H9 (cell line): ENCODE data around the gene CXCR4. TPM values are rescaled to one million over a fixed set of nuclear protein-coding genes. Genes with fewer than 3 reads are reported as not detected.

Experiments
- DNase-seq: peaks from one replicate; pipeline ENCODE4 v3.0.0-alpha.2; 2017
- H2AFZ ChIP-seq: one replicate; pipeline ENCODE4 v1.6.1; 2013; ENCODE audit warnings: mild to moderate bottlenecking, low read length, control low read depth, moderate library complexity
- H2AK5ac ChIP-seq: 2 replicates; pipeline ENCODE4 v1.6.1; 2013; ENCODE audit warnings: low read length, control low read depth, mixed read lengths; ENCODE audit not compliant: insufficient read length
- H2BK120ac ChIP-seq: one replicate; pipeline ENCODE4 v1.6.1; 2013; ENCODE audit warnings: low read depth, mild to moderate bottlenecking, low read length, control low read depth, inconsistent platforms; ENCODE audit not compliant: poor library complexity, severe bottlenecking
- H2BK12ac ChIP-seq: 2 replicates; pipeline ENCODE4 v1.6.1; 2013; ENCODE audit warnings: low read length, control low read depth, mixed read lengths, low read depth; ENCODE audit not compliant: insufficient read length
- H2BK15ac ChIP-seq: 2 replicates; pipeline ENCODE4 v1.6.1; 2013; ENCODE audit warnings: low read depth, low read length, control low read depth
- H2BK20ac ChIP-seq: one replicate; pipeline ENCODE4 v1.6.1; 2013; ENCODE audit warnings: low read depth, mild to moderate bottlenecking, low read length, control low read depth, inconsistent platforms; ENCODE audit not compliant: poor library complexity, severe bottlenecking
- H2BK5ac ChIP-seq: 2 replicates; pipeline ENCODE4 v1.6.1; 2013; ENCODE audit warnings: low read length, control low read depth, mixed read lengths; ENCODE audit not compliant: insufficient read length
- H3K14ac ChIP-seq: 2 replicates; pipeline ENCODE4 v1.6.1; 2013; ENCODE audit warnings: low read length, control low read depth; ENCODE audit not compliant: insufficient read depth
- H3K18ac ChIP-seq: 2 replicates; pipeline ENCODE4 v1.6.1; 2013; ENCODE audit warnings: low read depth, mild to moderate bottlenecking, mixed read lengths, low read length, control low read depth; ENCODE audit not compliant: insufficient read length
- H3K23ac ChIP-seq: 2 replicates; pipeline ENCODE4 v1.6.1; 2013; ENCODE audit warnings: low read length, control low read depth, mixed read lengths, low read depth; ENCODE audit not compliant: insufficient read length
- H3K23me2 ChIP-seq: 2 replicates; pipeline ENCODE4 v1.6.1; 2013; ENCODE audit warnings: low read depth, mild to moderate bottlenecking, mixed read lengths, low read length, control low read depth; ENCODE audit not compliant: insufficient read length, poor library complexity, severe bottlenecking
- H3K27ac ChIP-seq: 2 replicates; pipeline ENCODE4 v1.5.1; 2013; ENCODE audit warnings: low read length, control low read depth, mixed read lengths, low read depth; ENCODE audit not compliant: insufficient read length
- H3K27me3 ChIP-seq: 2 replicates; pipeline ENCODE4 v1.6.1; 2013; ENCODE audit warnings: low read length, control low read depth, inconsistent platforms; ENCODE audit not compliant: insufficient read depth
- H3K4ac ChIP-seq: 2 replicates; pipeline ENCODE4 v1.6.1; 2013; ENCODE audit warnings: low read depth, mild to moderate bottlenecking, control low read depth, inconsistent platforms, low read length, moderate library complexity
- H3K4me1 ChIP-seq: 2 replicates; pipeline ENCODE4 v1.6.1; 2013; ENCODE audit warnings: low read length, control low read depth, inconsistent platforms; ENCODE audit not compliant: insufficient read depth
- H3K4me2 ChIP-seq: 2 replicates; pipeline ENCODE4 v1.6.1; 2013; ENCODE audit warnings: low read length, control low read depth, mixed read lengths; ENCODE audit not compliant: insufficient read length, insufficient read depth
- H3K56ac ChIP-seq: 2 replicates; pipeline ENCODE4 v1.6.1; 2013; ENCODE audit warnings: low read depth, mild to moderate bottlenecking, mixed read lengths, low read length, control low read depth; ENCODE audit not compliant: insufficient read length
- H3K79me1 ChIP-seq: 2 replicates; pipeline ENCODE4 v1.6.1; 2013; ENCODE audit warnings: low read depth, mild to moderate bottlenecking, moderate library complexity, low read length, control low read depth, inconsistent platforms; ENCODE audit not compliant: insufficient read depth, poor library complexity, severe bottlenecking
- H3K79me2 ChIP-seq: 2 replicates; pipeline ENCODE4 v1.6.1; 2013; ENCODE audit warnings: low read length, control low read depth, inconsistent platforms; ENCODE audit not compliant: insufficient read depth
- H3K9ac ChIP-seq: 2 replicates; pipeline ENCODE4 v1.6.1; 2013; ENCODE audit warnings: low read length, control low read depth, mixed read lengths; ENCODE audit not compliant: insufficient read length; ENCODE audit errors: extremely low read depth
- H3K9me3 ChIP-seq: one replicate; pipeline ENCODE4 v1.6.1; 2013; ENCODE audit warnings: low read depth, low read length, inconsistent platforms; ENCODE audit not compliant: control insufficient read depth
- H3T11ph ChIP-seq: one replicate; pipeline ENCODE4 v1.6.1; 2013; ENCODE audit warnings: mild to moderate bottlenecking, low read length, control low read depth, inconsistent platforms
- H4K20me1 ChIP-seq: one replicate; pipeline ENCODE4 v1.6.1; 2013; ENCODE audit not compliant: control insufficient read depth, insufficient read length, insufficient read depth
- H4K5ac ChIP-seq: 2 replicates; pipeline ENCODE4 v1.6.1; 2013; ENCODE audit warnings: low read depth, mild to moderate bottlenecking, mixed read lengths, low read length, control low read depth; ENCODE audit not compliant: insufficient read length
- H4K8ac ChIP-seq: replicated peaks from 2 replicates; pipeline ENCODE4 v1.6.1; 2013; ENCODE audit warnings: low read length, control low read depth, mixed read lengths, low read depth; ENCODE audit not compliant: insufficient read length
- H4K91ac ChIP-seq: 2 replicates; pipeline ENCODE4 v1.6.1; 2013; ENCODE audit warnings: low read depth, mild to moderate bottlenecking, moderate library complexity, mixed read lengths, low read length, control low read depth; ENCODE audit not compliant: insufficient read length
- H3K27ac Mint-ChIP-seq, 3 experiments: 2 replicates in 2 of 3; 3 replicates in 1 of 3; pipeline ENCODE4 v1.8.0; 2020 to 2021; ENCODE audit warnings: mixed read lengths in 3 of 3, mild to moderate bottlenecking in 1 of 3, moderate library complexity in 1 of 3
- H3K27me3 Mint-ChIP-seq: 2 replicates; pipeline ENCODE4 v1.8.0; 2021; ENCODE audit warnings: low read depth, mild to moderate bottlenecking, moderate library complexity, mixed read lengths
- H3K36me3 Mint-ChIP-seq, 3 experiments: 2 replicates in 2 of 3; 3 replicates in 1 of 3; pipeline ENCODE4 v1.8.0; 2020 to 2021; ENCODE audit warnings: low read depth in 3 of 3, mixed read lengths in 3 of 3; ENCODE audit not compliant: insufficient read depth in 1 of 3
- H3K4me1 Mint-ChIP-seq, 2 experiments: 2 replicates each; pipeline ENCODE4 v1.8.0; 2020; ENCODE audit warnings: mixed read lengths in 2 of 2
- H3K4me3 Mint-ChIP-seq, 2 experiments: 2 replicates in 1 of 2; 3 replicates in 1 of 2; pipeline ENCODE4 v1.8.0; 2020 to 2021; ENCODE audit warnings: mild to moderate bottlenecking in 2 of 2, mixed read lengths in 2 of 2, moderate library complexity in 1 of 2
- H3K9me3 Mint-ChIP-seq, 2 experiments: 2 replicates in 1 of 2; 3 replicates in 1 of 2; pipeline ENCODE4 v1.8.0; 2020; ENCODE audit warnings: mild to moderate bottlenecking in 2 of 2, mixed read lengths in 2 of 2, moderate library complexity in 1 of 2
- WGBS: extraction: QIAGEN DNeasy Blood & Tissue Kit; methylation state at CpG from one replicate; pipeline ENCODE4 v1.1.7; 2013; ENCODE audit warnings: missing lambda C conversion rate, low lambda C conversion rate, mixed read lengths; ENCODE audit not compliant: insufficient read length; ENCODE audit errors: extremely low coverage; 5-methylcytosine and 5-hydroxymethylcytosine counted together
- total RNA-seq: library from RNA; stranded (reverse); gene quantifications from 2 replicates; pipeline ENCODE4 v1.2.1, GENCODE V29; 2021
- TF ChIP-seq, protein P1 (sequence below): fragments of 200-600 bp; sonication (generic); conservative IDR thresholded peaks from 3 replicates; pipeline ENCODE4 v1.8.0; 2021; ENCODE audit warnings: antibody characterized with exemption, mild to moderate bottlenecking

The CXCR4 gene
- total RNA-seq, 1 experiment from 2014 or later: 1.0 TPM

GRCh38 chr2:136121204-136121910 lies 3.4 kb upstream of the CXCR4 start:
- H3K23me2 ChIP-seq: peaks cover 28% of the 10 kb centered on the region
- H3K18ac ChIP-seq: no peak overlapping the region
- no peak overlapping the region for H2BK15ac ChIP-seq
- no peak overlapping the region for H3K56ac ChIP-seq
- TF ChIP-seq, protein P1, sequence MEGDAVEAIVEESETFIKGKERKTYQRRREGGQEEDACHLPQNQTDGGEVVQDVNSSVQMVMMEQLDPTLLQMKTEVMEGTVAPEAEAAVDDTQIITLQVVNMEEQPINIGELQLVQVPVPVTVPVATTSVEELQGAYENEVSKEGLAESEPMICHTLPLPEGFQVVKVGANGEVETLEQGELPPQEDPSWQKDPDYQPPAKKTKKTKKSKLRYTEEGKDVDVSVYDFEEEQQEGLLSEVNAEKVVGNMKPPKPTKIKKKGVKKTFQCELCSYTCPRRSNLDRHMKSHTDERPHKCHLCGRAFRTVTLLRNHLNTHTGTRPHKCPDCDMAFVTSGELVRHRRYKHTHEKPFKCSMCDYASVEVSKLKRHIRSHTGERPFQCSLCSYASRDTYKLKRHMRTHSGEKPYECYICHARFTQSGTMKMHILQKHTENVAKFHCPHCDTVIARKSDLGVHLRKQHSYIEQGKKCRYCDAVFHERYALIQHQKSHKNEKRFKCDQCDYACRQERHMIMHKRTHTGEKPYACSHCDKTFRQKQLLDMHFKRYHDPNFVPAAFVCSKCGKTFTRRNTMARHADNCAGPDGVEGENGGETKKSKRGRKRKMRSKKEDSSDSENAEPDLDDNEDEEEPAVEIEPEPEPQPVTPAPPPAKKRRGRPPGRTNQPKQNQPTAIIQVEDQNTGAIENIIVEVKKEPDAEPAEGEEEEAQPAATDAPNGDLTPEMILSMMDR: no peak
- no peak overlapping the region for H3K27ac ChIP-seq
- Mint-ChIP-seq H3K27ac (no peak overlapping the region), H3K36me3 (no peaks in the 10 kb centered on the region), H3K27me3 (peaks cover 53% of the 10 kb centered on the region), H3K9me3 (no peaks in the 10 kb centered on the region; a peak in 1 of 5 replicates), H3K4me3 (no peak overlapping the region), H3K4me1 (peaks cover 48 to 52% of the 10 kb centered on the region in 2 experiments)
- H3K14ac ChIP-seq: no peak overlapping the region
- no peaks in the 10 kb centered on the region for H4K20me1 ChIP-seq
- H3K79me2 ChIP-seq: no peaks in the 10 kb centered on the region
- H3K4me1 ChIP-seq: peaks cover 5% of the 10 kb centered on the region; the same call in 1 of the 2 replicates
- no peak for DNase-seq
- no peak overlapping the region for H4K5ac ChIP-seq
- no peak overlapping the region for H2BK120ac ChIP-seq
- H4K8ac ChIP-seq: no peak overlapping the region
- H3K4ac ChIP-seq: no peak overlapping the region
- H2AFZ ChIP-seq: no peak overlapping the region
- H2BK20ac ChIP-seq: no peak overlapping the region
- H2AK5ac ChIP-seq: no peak overlapping the region
- H2BK5ac ChIP-seq: no peak overlapping the region
- H3K9me3 ChIP-seq: no peaks in the 10 kb centered on the region
- peaks cover 7% of the 10 kb centered on the region for H3K27me3 ChIP-seq
- no peak overlapping the region for H3K4me2 ChIP-seq
- no peak overlapping the region for H3K9ac ChIP-seq
- no peak overlapping the region for H4K91ac ChIP-seq
- no peaks in the 10 kb centered on the region for H3K79me1 ChIP-seq
- no peak overlapping the region for H3K23ac ChIP-seq
- WGBS: no CpG with 5 or more reads among the region's 3 CpGs
- H3T11ph ChIP-seq: no peak overlapping the region
- H2BK12ac ChIP-seq: no peak overlapping the region
